Stimulated activated CD8-positive, alpha-beta memory T cell treated with anti-CD3 and anti-CD28 coated beads, Interleukin-12 subunit alpha, Interleukin-12 subunit beta, amount 100 ng/mL, for 24 hours (primary cell): ENCODE data around the gene SCD.

ENCODE experiments used
- DNase-seq: peaks from one replicate; pipeline ENCODE4 v3.0.0-alpha.2; 2020; ENCODE audit errors: extremely low read depth

SCD gene

DNA sequence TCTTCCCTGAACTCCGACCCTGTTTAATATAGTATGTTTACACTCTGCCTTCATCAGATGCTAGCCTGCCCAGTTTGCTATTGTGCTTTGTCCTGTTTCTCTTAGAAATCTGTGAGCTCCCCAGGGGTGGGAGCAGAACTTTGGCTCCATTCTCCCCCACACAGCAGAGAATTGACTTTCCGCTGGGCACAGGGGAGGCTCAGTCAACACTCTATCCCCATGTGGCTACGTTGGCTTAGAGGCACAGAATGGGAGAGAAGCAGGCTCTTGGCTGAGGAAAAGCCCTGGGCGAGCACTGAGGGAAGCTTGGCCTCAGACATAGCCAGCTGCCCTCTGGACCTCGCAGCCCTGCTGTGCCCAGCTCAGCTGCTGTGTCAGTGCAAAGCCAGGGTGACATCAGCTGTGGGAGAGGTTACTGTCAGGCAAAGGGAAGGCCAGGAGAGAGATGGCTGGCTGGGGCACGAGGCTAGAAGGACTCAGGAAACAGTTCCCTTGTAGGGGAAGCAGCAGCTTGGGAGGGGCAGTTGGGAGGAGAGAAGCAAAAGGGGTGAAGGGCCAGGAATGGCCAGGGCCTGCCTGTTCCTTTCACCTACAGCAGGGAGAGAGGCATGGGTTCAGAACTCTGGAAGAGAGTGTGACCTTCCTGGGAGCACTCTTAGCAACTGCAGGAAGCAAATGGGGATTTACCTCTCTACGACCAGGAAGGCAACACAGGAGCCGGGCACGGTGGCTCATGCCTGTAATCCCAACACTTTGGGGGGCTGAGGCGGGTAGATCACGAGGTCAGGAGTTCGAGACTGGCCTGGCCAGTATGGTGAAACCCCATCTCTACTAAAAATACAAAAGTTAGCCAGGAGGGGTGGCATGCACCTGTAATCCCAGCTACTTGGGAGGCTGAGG lies 5.8 kb upstream of the SCD start:
- DNase-seq, result no peak

DNA sequence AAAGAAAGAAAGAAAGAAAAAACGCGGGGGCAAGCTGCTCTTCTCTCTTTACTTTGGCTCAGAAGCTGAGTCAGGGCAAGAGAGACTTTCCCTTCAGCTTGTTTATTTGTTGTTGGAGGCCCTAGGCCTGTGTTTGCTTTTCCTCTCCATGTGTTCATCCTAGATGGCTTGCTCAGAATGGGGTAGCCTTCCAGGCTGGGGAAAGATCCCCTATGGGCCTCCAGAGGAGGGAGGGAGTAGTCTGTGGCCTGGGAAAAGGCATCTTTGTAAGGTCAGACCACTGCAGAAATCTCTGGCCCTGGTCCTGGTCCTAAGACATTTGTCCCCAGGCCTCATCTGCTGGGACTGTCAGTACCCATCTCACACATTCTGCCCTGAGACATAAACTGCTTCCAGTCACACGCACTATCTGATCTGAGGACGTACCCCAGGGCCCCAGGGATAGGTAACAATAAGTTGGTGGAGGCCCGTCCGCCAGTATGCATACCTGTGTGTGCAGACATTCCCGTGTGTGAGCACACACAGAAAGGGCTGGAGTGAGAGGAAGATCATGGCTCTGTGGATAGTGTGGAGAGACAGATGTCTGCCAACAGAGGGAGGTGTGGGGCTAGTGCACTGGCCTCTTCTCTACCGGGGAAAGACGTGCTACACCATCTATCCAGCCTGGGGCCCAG lies 4.9 kb upstream of the SCD start:
- no peak for DNase-seq

DNA sequence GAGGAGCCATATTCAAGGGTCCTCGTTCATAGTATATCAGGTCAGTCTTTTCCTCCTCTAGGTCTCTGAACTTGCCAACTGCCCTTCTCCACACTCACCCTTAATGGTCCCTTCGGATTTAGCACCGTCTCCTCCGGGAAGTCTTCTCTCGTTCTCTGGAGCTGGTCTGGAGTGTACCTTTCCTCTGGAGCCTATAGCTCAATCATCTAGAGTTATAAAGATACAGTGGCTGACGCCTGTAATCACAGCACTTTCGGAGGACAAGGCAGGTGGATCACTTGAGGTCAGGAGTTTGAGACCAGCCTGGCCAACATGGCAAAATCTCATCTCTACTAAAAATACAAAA lies 4.4 kb upstream of the SCD start:
- DNase-seq, result no peak

DNA sequence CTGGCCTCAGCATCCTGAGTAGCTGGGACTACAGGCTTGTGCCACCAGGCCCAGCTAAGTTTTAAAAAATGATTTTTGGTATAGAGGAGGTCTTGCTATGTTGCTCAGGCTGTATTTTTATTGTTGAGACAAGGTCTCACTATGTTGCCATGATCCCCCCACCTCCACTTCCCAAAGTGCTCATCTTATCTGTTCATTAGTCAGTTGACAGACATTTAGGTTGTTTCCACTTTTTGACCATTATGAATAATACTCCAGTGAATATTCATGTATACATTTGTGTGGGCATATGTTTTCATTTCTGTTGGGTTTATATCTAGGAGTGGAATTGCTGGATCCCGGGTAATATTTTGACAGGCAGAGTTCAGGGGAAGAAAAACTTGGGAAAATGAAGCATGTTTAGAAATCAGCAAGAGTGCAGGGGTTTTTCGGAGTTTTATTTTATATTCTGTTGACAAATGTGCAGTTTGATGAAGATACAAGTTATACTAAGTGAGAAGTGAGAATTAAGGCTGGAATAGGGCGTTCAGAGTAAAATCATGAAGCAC lies 2.7 kb upstream of the SCD start:
- no peak for DNase-seq

DNA sequence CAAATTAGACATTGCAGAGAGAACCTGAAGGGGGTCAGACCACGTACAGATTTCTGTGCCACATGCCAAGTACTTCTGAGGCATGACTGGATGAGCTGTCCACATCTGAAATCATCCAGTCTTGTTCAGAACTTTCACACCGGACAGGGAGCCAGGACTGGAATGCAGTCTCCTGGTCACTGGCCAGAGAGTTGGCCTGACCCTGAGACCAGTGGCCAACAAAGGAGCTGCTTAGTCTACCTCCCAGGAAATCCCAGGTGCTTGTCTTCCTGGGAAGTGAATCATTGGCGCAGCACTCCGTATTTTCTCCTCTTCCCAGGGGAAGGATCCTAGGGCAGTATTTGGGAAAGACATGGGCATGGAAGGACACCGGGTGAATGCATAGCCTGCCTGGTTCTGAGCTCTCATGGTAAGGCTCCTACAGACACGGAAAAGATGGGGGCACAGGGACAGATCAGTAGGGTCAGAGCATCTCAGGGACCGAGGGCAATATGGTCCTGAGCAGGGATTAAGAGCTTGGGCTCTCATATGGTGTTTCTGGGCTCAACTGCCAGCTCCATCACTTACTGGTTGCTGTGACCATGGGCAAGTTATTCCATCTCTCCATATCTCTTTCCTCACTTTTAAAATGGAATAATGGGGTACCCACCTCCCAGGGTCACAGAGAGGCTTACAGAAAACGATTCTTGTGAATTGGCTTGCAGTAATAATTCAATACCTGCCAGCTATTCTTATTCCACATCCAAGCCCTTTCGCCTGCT lies 1.3 kb upstream of the SCD start:
- no peak for DNase-seq

DNA sequence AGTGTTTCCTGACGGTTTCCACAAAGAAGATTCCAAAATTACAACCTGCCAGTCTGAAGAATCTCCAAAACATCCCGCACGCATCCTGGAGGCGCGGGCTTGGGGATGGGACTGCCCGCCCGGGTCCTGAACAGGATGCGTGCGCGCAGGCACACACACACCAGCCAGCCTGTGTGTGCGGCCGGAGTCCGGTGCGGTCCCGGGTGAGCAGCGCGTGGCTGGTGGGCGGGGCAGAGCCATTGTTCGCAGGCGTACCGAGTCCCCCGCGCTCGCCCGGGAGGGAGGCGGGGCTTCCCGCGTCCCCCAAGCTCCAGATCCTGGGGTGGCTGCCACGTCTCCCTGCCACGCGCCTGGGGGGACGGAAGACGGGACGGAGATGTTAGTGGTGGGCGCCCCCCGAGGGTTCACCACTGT lies 675 bp upstream of the SCD start:
- DNase-seq, result peak; percentile 40

DNA sequence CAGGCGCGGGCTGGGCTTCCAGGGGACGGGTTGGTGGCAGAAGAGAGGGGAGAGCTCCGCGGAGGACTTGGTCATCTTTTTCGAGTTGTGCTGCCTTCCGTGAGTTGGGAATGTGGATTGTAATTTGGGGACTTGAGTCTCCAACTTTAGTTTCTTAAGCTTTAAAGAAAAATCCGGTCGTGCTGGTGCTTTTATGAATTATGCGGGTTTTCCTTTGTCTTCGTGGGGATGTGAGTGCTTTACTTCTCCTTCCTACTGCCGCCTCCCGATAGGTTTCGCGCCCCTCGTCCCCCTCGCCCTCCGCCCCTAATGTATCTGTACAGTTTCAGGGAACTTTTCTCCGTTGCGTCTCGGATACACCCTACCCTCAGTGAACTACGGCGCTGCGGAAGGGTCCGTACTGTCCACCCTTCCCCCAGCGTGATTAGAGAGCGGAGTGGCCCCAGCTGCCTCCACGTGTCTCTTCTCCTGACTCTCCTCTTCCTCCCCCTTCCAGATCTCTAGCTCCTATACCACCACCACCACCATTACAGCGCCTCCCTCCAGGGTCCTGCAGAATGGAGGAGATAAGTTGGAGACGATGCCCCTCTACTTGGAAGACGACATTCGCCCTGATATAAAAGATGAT lies 649 bp downstream of the SCD start:
- no peak for DNase-seq

DNA sequence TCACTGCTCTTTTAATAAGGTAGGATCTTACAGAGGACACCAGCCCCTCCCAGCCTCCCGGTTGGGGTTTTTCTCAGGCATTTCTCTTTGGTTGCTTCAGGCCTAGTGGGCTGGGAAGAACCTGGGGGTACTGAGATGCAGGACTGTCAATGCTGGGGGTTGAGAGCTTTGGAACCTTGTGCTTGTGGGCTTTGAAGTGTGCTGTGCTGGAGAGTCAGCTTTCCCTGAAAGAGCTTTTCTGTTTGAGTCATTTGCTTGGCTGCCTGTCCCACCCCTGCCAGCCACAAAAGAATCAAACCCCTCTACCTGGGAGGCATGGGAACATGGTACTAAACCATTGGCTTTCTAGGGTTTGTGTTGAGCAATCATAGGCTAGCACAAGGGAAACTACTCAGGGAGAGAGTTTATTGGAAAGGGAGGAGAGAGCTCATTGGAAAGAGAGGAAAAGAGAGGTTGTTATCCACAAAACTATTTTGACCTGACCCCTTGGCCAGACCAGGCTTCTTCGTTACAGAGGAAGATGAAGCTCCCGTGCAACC lies 1.4 kb downstream of the SCD start:
- DNase-seq, result no peak

DNA sequence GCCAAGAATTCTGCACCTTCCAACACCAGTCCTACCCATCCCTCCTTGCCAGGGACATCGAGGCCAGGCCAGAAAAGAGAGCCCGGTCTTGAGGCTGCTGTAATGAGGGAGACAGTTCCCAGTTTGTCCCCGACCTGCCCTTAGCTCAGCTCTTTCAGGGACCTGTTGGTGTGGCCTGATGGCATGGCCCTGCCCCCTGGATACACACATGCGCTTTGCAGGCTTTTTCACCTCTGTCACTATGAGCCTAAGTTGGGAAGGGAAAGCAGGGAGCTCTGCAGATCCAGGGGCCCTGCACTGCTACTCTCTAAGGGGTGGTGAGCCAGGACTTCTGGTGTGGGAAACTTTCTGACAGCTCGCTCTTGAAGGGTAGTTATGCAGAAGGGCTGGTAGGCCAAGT lies 2.1 kb downstream of the SCD start:
- DNase-seq, result no peak

DNA sequence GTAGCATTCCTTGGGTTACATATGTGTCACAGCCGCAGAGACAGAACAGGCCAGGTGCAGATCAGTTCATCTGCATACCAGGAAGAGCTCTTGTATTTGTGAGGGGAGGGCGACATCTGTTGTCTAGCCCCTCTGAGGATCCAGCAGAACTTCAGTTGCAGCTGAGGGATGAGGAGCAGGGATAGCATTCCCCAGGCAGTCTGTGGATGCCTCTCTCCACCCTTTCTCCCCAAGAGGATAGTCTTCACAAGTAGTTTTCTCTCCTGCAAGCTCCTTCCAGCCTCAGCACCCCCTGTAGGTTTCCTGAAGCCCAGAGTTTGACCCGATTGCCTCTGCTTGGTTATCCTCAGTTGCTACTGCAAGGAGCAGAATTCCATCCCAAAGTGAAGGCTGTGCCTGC lies 2.6 kb downstream of the SCD start:
- DNase-seq, result no peak

DNA sequence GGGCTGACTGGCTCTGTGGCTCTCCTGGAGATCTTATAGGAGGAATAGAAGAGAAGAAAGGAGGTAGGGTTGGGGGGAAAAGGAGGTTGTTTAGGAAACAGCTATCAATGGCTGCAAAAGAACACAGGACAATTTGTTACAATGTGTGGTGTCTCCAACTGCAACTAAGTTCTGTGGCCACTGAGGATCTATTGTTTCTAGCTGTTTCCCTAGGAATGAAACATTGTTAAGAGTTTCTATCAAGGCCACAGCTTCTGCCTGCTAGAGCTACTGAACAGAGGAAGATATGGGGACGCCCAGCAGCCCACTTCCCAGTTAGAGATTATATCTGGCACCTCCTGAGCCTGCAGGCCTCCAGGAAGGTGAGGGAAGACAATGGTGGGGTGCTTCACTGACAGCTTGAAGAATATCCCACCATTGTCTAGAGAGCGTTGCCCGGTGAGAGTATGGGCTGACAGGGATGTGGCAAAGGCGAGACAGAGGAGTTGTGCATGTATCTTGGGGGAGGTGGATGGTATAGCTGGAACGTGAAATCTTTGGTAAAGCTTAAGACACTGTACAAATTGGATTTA lies 4.0 kb downstream of the SCD start:
- no peak for DNase-seq

DNA sequence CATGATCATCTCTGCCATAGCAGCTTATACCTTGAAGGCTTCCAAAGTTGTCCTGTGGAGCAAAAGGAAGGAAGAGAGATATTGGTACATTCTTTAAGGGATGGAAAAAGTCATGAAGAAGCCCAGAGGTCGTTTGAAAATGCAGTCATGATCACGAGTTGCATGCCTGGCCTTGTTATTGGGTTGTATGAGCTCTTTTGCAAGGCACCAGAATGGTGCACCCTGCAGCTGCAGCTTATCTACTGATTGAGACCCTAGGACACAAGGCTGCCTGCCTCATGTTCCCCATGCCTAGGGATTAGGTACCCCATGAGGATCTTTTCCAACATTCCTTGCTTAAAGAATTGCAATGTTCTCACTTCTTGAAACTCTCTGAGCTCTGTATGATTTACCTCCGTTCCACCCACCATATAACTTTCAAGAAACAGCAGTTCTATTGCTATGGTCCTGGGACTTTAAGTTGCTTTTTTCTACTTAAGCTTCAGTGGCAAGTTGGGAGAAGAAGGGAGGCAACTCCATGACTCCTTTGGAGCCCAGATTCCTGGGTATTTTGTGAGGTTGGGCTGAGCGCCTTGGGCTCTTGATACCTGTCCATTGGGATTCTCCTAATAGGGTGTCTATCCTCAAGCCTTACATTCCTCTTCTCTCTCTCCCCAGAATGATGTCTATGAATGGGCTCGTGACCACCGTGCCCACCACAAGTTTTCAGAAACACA lies 6.9 kb downstream of the SCD start:
- no peak for DNase-seq

DNA sequence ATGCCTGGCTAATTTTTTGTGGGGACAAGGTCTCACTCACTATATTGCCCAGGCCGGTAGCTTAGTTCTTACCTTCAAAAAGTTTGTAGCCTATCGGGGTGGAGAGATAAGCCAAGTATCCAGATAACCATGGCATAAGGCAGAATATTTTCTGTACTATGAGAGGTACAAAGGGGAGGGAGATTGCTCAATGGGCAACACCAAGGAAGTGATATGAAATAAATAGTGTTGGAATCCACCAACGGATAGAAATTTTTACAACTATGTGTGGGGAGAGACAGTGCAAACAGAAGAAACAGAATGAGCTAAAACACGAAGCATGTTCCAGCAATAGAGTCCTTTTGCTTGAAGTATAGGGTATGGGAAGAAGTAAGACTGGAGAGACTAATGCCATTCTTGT lies 8.1 kb downstream of the SCD start:
- no peak for DNase-seq

DNA sequence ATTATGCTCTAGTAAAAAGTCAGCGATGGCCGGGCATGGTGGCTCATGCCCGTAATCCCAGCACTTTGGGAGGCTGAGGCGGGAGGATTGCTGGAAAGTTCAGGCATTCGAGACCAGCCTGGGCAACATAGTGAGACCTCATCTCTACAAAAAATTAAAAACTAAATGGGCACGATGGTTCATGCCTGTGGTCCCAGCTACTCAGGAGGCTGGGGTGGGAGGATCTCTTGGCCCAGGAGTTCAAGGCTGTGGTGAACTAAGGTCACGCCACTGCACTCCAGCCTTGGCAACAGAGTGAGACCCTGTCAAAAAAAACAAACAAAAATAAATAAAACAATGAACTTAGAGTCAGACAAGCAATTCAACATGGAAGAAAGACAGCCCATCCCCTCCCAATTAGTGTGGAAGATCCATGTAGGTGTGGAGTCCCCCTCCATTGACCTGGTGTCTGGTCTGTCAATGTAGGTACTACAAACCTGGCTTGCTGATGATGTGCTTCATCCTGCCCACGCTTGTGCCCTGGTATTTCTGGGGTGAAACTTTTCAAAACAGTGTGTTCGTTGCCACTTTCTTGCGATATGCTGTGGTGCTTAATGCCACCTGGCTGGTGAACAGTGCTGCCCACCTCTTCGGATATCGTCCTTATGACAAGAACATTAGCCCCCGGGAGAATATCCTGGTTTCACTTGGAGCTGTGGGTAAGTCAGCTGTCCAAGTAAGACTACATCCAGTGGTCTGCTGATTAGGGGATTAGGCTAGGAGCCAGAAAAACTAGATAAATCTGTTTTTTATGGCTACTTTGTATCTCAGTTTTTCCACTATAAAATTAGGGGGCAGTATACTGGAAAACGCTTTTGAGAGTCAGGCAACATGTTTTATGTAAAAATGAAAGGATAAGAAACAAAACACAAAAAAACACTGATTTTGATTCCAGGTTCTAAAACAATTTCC lies 9.3 kb downstream of the SCD start:
- DNase-seq, result no peak

DNA sequence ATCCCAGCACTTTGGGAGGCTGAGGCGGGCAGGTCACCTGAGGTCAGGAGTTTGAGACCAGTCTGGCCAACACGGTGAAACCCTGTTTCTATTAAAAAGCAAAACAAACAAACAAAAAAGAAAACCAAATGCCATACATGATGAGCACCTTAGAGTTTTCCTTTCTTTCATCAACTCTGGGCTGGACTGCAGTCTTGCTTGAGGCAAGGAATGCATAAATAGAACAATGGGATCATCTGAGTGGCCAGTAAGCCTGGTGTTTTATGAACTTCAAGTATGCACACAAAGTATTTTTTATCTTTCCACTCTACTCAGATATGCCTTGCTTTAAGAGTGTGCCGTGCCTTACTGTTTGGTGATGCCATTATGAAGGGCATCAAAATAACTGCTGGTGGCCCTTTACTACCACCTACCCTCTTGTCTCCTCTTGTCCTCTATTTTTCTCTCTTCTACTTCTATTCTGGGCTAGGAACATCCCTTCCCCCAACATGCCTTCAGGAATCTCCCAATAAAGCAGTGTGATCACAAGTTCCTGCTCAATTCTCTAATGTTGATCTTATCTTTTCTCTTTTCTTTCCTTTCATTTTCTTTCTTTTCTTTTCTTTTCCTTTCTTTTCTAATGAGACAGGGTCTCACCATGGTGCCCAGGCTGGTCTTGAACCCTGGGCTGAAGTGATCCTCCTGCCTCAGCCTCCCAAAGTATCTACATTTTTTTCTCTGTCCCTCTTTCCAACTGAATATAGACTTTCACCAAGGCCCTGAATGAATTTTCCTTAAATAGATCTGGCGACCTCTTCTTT lies 10.2 kb downstream of the SCD start:
- no peak for DNase-seq

DNA sequence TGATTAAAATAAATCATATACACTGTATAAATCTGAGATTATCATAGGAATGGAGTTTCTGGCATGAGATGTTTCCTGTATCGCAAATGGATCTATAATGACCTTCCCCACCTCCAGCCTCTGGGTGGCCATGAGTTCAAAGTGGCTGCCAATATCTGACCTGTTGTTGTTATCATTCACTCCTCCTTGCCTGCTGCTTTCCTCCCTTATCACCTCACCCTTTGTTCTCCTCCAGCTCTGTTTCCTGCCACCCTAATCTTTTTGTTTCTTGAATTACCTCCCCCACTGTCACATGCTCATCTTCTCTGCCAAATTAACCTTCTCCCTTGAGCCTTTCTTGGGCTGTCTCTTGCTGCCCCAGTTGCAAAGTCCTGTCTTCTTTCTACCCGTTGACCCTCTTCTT lies 12.0 kb downstream of the SCD start:
- no peak for DNase-seq

DNA sequence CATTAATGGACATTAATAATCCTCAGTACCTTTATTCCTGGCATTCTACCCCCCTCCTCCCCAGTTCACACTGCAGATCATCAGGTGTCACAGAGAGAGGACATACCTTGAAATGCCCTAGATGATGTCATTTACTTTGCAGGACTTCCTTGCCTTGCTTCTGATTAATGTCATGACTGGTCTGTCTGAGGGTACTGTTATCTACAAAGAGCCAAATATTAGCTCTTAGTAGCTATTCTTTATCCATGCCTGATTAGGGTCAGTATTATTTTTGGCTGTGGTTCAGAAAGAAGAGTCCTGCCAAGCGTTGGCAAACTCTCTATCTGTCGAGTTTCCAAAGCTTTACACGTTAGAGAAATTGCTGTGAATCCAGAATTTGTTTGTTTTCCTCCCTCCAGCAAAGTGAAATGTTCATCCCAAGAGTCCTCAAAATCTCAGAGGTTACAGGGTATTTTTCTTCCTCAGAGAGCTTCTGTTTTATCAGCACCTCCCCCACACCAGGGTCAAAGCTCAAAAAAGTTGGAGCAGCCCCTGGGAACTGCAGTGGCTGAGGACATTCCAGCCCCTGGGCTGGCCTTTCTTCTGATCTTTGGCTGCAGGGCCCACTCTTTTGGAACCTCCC lies 12.6 kb downstream of the SCD start:
- DNase-seq, result no peak

DNA sequence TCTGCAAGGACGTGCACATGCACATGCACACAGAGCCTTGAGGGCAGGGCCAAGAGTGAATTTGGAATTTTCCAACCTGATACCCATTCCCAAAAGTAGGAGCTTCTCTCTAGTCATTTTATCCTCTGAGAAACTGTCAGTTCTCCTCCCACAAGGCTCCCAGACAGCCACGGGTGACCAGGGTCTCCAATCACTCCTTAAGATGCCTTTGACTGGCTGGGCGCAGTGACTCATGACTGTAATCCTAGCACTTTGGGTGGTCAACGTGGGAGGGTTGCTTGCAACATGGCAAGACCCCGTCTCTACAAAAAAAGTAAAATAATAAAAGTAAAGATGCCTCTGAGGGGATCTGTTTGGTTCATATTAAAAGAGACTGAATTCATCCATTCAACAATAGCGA lies 13.2 kb downstream of the SCD start:
- no peak for DNase-seq
